Gastrocnemius medialis (tissue), 4 donors: Measurements from ENCODE around the gene GPRIN1.

Experiments
- CTCF ChIP-seq, 5 experiments: fragments of 450-650 bp in 3 of 5; fragments of 200-600 bp in 2 of 5; sonication (generic) in 2 of 5; IDR thresholded peaks in 4 of 5; conservative IDR thresholded peaks in 1 of 5; 1 replicate in 4 of 5; 2 replicates in 1 of 5; pipeline ENCODE4 v1.5.1; 2016 to 2019; ENCODE audit warnings: antibody characterized with exemption in 5 of 5, mild to moderate bottlenecking in 3 of 5, moderate library complexity in 3 of 5
- POLR2A ChIP-seq, 2 donors: fragments of 450-650 bp; IDR thresholded peaks; one replicate each; pipeline ENCODE4 v1.6.1; 2017; ENCODE audit warnings: antibody characterized with exemption in 2 of 2, mild to moderate bottlenecking in 2 of 2, moderate library complexity in 2 of 2

- TF ChIP-seq CTCF (IDR thresholded peaks at IDR 0.05 in 4 of 5, conservative IDR thresholded peaks at IDR 0.05 in 1 of 5) (no peak), POLR2A (IDR thresholded peaks at IDR 0.05) (no peak)
Observed at GRCh38 chr5:176644294-176644693, 34.3 kb upstream of the GPRIN1 start.
